T-helper 22 cell (primary cell): ENCODE data around the gene LETM1.

Experiments used
- DNase-seq: peaks from one replicate; pipeline ENCODE4 v3.0.0-alpha.2; 2020; ENCODE audit warnings: low read depth

LETM1 gene

DNA sequence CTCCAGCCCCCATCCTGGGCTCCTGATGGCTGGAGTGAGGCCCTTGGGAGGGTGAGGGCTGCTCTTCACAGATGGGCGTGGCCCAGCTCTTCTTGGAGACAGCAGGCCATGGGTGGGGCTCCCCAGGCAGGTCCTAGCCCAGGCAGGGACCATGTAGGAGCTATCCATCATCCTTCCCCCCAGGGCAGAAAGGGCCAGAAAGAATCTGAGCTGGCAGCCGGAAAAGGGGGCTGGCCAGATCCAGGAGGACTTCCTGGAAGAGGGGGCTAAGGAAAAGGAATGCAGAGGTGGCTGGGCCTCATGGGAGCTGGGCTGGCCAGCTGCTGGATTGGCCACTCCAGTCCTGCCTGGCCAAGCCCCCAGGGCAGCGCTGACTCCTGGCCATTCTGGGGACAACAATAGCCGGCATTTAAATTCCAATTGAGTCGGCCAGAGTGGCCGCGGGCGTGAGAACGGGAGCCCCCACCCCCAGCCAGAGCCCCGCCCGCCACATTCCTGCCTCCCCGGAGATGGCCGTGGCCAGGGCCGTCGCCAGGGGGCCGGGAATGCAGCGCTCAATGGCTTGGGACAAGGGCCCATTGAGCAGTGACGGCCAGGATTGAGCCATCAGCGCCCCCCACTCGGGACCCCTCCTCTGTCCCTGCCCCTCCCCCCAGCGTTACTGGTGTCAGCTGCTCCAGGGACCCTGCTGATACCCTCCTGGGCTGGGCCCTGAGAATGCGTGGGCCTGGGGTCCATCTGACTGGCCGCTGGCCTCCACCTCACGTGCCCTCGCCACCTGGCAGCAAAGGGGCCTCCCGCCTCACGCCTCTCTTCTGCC lies 77.9 kb downstream of the LETM1 start:
- no peak for DNase-seq

DNA sequence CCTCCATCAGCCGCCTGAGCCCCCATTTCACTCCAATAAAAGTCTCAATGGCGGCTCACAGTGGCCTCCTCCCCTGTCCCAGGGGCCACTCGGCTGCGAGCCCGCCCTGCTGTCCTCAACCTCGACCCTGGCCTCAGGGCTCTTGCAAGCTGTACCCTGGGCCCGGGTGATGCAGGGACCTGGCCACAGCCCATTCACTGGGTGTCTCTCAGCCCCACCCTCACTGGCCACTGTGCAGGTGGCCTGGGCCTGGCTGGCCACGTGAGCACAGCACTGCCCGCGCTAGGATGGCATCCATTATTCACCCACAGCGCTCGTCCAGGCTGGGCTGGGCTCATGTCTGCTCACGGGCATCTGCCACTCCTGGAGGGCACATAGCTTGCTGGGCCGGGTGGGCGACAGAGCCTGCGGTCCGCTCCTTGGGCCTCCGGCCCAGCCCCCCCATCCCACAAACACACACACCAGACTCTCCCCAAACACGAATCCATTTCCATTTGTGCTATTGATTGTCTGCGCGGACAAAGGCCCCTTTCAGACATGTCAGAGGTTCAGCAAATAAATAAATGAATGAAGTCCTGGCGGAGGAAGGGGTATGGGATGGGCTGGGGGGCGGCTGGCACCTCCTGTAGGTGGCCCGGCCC lies 79.3 kb downstream of the LETM1 start:
- DNase-seq = no peak

DNA sequence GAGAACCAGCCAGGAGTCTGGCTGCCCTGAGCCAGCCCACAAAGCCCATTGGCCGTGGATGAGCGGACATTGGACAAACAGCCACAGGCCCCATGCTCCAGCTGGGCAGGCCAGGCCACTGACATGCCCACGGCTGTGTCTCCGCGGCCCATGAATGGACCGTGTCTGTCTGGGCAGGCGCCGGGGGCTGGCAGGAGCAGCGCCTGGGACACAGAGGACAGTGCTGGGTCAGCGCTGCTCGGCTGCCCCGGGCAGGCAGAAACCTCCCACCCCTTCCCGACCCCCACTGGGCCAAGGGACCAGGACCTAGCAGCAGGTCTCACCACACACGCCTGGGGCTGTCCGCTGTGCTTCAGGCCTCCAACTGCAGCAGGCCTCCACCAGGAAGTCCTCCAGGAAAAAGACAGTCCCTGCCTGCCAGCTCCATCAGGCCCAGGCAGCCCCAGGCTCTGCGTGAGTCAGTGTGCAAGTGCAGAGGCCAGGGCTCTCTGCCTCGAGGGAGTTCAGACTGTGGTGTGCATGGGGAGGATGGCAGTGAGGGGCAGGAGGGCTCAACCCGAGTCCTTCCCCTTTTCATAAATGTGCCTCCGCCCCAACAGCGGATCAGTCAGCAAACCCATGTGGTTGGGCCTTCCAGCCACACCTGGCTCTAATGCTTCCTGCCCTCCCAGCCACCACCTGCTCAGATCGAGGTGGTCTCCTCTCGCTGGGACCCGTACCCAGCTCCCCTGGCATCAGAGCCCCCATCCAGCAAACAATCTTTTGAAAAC lies 80.0 kb downstream of the LETM1 start:
- DNase-seq = no peak

DNA sequence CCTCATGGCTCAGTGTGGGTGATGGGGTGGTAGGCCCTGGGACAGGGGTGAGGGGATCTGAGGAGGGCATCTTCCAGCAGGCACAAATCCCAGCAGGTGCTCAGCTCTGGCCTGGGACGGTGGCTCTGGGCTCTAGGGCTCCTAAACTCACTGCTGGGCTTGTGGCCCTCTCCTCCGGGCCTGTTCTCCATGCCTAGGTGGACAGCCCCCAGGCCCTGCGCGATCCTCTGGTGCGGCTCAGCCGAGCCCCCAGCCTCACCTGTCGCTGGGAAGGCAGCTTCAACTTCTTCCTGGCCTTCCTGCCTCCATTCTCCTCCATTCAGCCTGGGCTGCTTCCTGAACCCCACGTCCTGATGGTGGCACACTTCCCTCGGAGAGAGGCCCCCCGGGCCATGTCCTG lies 82.2 kb downstream of the LETM1 start:
- no peak for DNase-seq

DNA sequence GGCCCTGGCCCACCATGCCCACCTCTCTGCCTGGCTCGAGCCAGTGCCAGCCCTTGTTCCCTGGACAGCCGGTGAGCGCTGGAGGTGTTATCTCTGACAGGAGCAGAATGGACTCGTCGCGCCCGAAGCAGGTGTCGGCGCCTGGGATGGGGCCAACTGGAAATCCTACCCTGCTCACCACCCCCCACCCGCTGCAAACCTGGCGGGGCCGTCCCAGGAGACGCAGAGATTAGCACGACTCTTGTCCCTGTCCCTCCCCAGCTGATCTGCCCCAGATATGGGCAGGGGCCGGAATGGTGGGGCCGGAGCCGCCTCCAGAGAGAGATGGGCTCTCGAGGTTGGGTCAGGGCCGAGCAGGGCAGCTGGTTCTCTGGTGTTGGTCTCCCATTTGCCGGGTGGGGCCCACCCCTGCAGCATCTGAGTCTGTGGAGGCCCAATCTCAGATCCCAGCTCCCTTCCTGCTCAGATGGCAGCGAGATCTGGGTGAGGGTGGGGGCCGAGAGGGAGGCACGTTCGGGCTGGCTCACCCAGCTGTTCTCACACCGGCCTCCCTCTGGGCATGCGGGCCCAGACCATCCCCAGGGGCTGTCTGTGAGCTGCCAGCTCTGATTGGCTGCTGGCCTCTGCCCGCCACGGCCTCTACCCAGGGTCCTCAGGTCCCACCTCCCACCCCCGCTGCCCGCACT lies 83.0 kb downstream of the LETM1 start:
- DNase-seq = no peak

DNA sequence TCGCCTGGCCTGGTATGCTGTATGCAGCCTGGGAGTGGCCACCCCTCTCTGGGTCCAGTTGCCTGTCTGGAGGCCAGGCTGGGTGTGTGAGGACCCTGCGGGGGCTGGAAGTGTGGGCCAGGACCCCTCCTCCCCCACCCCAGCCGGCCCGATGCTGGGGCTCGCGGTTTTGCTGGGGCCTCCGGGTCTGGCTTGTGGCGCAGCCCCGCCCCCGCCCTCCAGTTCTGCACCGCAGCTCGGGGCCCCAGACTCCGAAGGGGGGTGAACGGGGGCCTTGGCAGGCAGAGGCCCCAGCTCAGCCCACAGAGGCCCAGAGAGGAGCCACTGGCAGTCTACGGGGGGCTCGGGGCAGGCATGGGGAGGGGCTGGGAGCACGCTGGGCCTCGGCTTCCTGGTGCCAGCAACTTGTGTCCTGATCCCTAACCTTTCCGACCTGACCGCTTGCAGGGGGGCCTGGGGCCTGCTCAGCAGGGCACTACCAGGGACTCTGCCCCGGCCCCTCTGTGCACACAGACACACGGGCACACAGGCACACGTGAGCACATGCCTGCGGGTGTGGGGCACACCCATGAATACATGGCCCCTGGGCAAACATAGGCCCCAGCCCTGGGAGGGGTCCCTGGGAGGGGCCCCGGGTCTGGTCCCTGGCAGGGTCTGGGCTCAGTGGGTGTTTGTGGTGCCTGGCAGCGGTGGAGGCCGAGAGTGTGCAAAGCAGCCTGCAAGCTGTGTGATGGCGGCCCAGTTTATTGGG lies 84.2 kb downstream of the LETM1 start:
- DNase-seq = no peak

DNA sequence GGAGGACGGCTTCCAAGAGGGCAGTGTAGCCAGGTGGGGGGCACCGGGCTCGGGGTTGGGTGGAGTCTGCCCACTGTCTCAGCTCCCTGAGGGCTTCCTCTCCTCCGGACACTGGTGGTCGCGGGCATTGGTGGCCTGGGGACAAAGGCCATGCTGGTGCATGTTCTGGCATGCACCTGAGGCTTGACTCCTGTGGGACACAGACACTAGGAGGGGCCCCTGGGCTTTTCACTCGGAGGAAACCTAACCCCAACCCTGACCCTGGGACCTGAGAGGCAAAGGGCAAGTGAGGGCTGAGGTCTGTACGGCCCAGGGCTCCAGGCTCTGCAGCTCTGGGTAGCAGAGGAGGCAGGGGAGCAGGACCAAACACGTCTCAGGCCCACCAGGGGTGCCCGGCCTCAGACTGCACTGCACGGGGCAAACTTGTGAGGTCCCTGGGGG lies 85.1 kb downstream of the LETM1 start:
- no peak for DNase-seq

- DNase-seq = no peak
Observed at GRCh38 chr4:1770245-1770644, 85.7 kb downstream of the LETM1 start.

DNA sequence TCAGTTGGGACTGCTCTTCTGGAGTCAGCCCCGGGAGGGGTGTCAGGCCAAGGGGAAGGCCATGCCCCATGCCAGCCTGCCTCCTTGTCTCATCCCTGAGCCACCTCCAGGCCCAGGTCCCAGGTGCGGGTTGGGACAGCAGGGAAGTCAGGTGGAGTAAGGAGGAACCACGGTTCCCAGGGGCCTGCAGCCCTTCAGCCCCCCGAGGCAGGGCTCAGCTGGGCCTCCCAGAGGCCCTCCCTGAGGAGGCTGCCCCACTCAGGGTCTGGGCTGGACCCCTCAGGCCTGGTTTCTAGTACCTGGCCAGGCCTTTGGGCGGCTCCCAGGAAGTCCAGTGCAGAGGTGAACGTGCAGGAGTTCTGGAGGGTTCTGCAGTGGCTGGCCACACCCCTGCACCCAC lies 86.3 kb downstream of the LETM1 start:
- DNase-seq = no peak

GRCh38 chr4:1768367-1769034 lies 87.5 kb downstream of the LETM1 start:
- DNase-seq = no peak

- DNase-seq = no peak
Observed at GRCh38 chr4:1767770-1768366, 88.1 kb downstream of the LETM1 start.

GRCh38 chr4:1767061-1767769 lies 88.7 kb downstream of the LETM1 start:
- DNase-seq = no peak

DNA sequence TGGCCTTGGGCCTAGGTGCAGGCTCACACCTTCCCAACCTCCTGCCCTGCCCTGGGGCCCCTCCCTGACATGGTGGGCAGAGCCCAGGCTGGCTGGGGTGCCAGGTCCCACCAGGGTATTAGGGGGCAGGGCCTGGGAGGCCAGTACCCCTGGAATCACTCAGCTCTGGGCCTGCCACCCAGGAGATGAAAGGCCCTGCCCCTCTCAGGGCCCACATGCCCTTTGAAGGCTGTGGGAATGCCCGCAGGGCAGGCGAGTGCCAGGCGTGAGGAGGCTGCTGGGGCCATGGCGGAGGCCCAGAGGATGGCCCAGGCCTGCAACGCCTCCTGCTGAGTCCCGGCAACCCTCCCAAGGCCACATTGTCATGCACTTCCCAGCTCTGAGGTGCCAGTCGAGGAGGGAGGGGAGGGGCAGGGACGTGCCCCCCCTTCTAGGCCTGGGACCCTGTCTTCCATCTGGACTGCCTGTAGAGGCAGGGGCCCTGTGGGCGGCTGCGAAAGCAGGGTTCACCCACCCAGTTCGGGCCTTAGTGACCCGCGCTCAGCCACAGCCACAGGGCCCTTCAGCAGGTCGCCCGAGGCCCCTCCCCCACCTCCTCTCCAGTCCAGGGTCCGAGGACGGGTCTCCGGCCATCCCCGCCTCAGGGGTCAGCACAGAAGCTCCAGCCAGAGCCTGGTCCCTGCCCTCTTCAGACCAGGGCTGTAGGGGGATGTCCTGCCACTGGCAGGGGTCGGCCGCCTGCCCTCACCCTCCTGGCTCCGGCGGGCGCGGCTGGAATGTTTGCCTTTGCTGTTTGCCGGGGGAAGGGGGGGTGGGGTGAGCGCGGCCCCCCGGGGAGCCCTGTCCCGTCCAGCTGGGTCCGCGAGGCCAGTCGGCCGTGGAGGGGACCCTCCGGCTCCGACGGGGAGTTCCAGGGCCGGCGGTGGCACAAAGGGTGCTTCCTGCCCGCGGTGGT lies 89.6 kb downstream of the LETM1 start:
- no peak for DNase-seq

- DNase-seq = no peak
Observed at GRCh38 chr4:1765409-1766072, 90.4 kb downstream of the LETM1 start.

DNA sequence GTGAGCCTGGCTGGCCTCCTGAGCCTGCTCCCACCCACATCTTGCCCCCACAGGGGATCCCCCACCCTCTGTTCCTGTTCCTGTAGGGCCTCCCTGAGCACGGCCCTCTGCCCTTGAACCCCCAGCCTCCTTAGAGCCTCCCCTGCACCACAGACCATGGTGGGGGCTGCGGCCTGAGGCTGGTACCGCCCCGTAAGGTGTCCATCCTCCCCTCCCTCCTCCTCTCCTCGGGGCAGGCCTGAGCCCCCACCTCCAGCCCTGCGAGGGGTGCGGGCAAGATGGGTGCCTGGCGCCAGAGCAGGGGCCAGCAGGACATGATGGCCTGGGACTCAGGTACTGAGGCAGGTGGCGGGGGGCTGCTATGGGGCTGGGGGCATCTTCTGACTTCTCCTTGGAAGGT lies 91.3 kb downstream of the LETM1 start:
- no peak for DNase-seq

DNA sequence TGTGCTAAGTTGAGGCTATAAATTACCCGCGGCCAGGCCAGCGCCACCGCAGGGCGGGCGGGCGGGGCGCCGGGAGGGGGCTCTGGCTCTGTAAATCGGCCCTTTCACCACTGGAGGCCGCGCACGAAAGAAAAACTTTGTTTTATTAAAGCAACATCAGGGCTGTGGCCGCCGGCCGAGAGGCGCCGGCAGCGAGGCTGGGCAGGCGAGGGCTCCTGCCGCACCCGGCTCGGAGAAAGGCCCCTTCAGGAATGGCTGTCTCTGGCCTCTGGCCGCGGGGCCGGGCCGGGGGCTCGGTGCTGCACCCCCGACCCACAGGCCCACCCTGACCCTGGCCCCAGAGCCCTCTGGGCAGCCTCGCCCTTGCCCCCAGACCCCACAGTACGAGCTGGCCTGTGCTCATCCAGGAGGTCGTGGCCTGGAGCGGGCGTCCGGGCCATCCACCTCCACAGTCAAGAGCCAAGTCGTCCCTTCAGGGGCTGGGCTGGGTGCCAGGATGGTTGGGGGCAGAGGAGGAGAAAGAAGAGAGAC lies 92.3 kb downstream of the LETM1 start:
- DNase-seq = no peak

GRCh38 chr4:1763070-1763549 lies 92.8 kb downstream of the LETM1 start:
- no peak for DNase-seq
